Measurements from ENCODE around the gene RHOBTB1. TPM values are rescaled to one million over a fixed set of nuclear protein-coding genes. Genes with fewer than 3 reads are reported as not detected.

RHOBTB1 gene
- total and polyA plus RNA-seq, 9 of the 15 experiments (the other 6 are each of a cell fraction or from before 2014, with no cell fraction given), result 1.7 to 11.7 (median 9.3) TPM

GRCh38 chr10:60979667-60980104 is 35.7 kb upstream of the RHOBTB1 start (continued):
- TF ChIP-seq JUND (IDR thresholded peaks at IDR 0.05; ENCODE audit: borderline replicate concordance, low read depth, low read length), result no peak
- 0 out of 3 replicates have a peak, but pooled peaks have one; percentile 25 for TF ChIP-seq JUND (tag; IDR thresholded peaks at IDR 0.05; ENCODE audit: borderline replicate concordance, low read depth, low read length)
- TF ChIP-seq RBM17 (IDR thresholded peaks at IDR 0.05; ENCODE audit: borderline replicate concordance, low read depth, low read length), result no peak
- no peak for TF ChIP-seq MLX (CRISPR knock-in tag; conservative IDR thresholded peaks at IDR 0.05)

- peak overlapping the region; percentile 56 for H3K4me2 ChIP-seq (ENCODE audit: insufficient read depth, low read length)
- TF ChIP-seq MTA2 (IDR thresholded peaks at IDR 0.05; ENCODE audit: low read depth), result peak; percentile 90
- TF ChIP-seq RNF2 (IDR thresholded peaks at IDR 0.05), result peak; percentile 78
- TF ChIP-seq TRIM25 (IDR thresholded peaks at IDR 0.05; ENCODE audit: borderline replicate concordance), result no peak
- peak; percentile 89; the same call in 1 of the 2 replicates for TF ChIP-seq ZNF175 (CRISPR knock-in tag; IDR thresholded peaks at IDR 0.05; ENCODE audit: low read depth)
- no peak for TF ChIP-seq WHSC1 (IDR thresholded peaks at IDR 0.05; ENCODE audit: low read length)
- TF ChIP-seq SRSF7 (optimal IDR thresholded peaks at IDR 0.05; ENCODE audit: low read depth, low read length), result no peak
- no peak for TF ChIP-seq ZNF830 (CRISPR knock-in tag; IDR thresholded peaks at IDR 0.05)
- TF ChIP-seq ZNF253 (CRISPR knock-in tag; conservative IDR thresholded peaks at IDR 0.05), result no peak
- TF ChIP-seq SMAD3 (CRISPR knock-in tag; conservative IDR thresholded peaks at IDR 0.05), result 0 out of 2 replicates have a peak, but pooled peaks have one; percentile 29
- no peak for TF ChIP-seq POLR3G (IDR thresholded peaks at IDR 0.05; ENCODE audit: extremely low read depth, insufficient read length, insufficient replicate concordance)
- no peak for TF ChIP-seq COPS2 (conservative IDR thresholded peaks at IDR 0.05)
- TF ChIP-seq TRIM28 (IDR thresholded peaks at IDR 0.05), result peak; percentile 63; the same call in 1 of the 2 replicates
- peak; percentile 96 for TF ChIP-seq NFIC (IDR thresholded peaks at IDR 0.05)
- TF ChIP-seq PPARD (CRISPR knock-in tag; IDR thresholded peaks at IDR 0.05), result no peak
Measured at GRCh38 chr10:60978287-60979115, 34.5 kb upstream of the RHOBTB1 start.

More at GRCh38 chr10:60978287-60979115, 34.5 kb upstream of the RHOBTB1 start:
- DNase-seq (ENCODE audit: extremely low read depth in 1 of 4, low spot score in 3 of 4) (peak; percentile 25 to 94 (median 60)), ATAC-seq (peak; percentile 95), FAIRE-seq (peak; percentile 97)
- under 1% methylated on average over 7 of the region's 7 CpGs for WGBS (ENCODE audit: insufficient coverage, low coverage, missing lambda C conversion rate)
- Histone ChIP-seq H3K79me2 (ENCODE audit: control insufficient read depth, insufficient read depth, low read length) (no peaks in the 10 kb centered on the region), H3K27me3 (ENCODE audit: control insufficient read depth in 2 of 2, insufficient read depth in 2 of 2, low read length in 2 of 2) (no peaks in the 10 kb centered on the region), H3K9ac (ENCODE audit: insufficient read depth in 1 of 2, low read depth in 2 of 2, low read length in 2 of 2) (peak overlapping the region in 1 of 2 experiments; percentile 50; a peak in 2 of 4 replicates), H3K9me1 (ENCODE audit: control insufficient read depth, insufficient read depth, low read length) (no peaks in the 10 kb centered on the region), H3K4me1 (replicated peaks in 1 of 2; ENCODE audit: control insufficient read depth in 2 of 2, insufficient read depth in 2 of 2, low read length in 2 of 2) (peaks cover 14 to 59% of the 10 kb centered on the region in 2 experiments), H4K20me1 (replicated peaks; ENCODE audit: control insufficient read depth, insufficient read depth, low read length) (no peaks in the 10 kb centered on the region), H3K27ac (ENCODE audit: extremely low read depth, low read depth, low read length) (peak overlapping the region; percentile 77), H3K4me3 (no peak overlapping the region), H3K36me3 (ENCODE audit: control insufficient read depth, insufficient read depth, low read length) (no peaks in the 10 kb centered on the region), H2AFZ (ENCODE audit: low read depth, low read length) (peak overlapping the region; percentile 77), H3K9me3 (replicated peaks; ENCODE audit: control insufficient read depth, insufficient read depth, low read depth, low read length) (no peaks in the 10 kb centered on the region)
- BruUV-seq (replicated peaks), result no TSS peak
- intact Hi-C loops (cut with micrococcal nuclease), result loop anchor here (5.0 kb wide), 1 partner anchor 789 kb away; no protein-coding TSS in a partner anchor
- in situ Hi-C loops (cut with MboI), result no loop called here
- CTCF ChIA-PET (ENCODE audit: low intra/inter-chr PET ratio), result no interaction called here
- POLR2A ChIA-PET, result interaction anchor here (0.7 to 2.2 kb wide), 7 partner anchors 9 to 150 kb away, joined by 4 to 8 read pairs (median 4); no protein-coding TSS in a partner anchor

All from K562 (cell line).